SW 1271 (cell line): ENCODE data around the gene MEX3D.
"Not testable (repeated sequence)": the region's sequence is repeated elsewhere in the genome, so short reads cannot be mapped to it uniquely, and the experiment has no call there.

ENCODE experiments used
- DNase-seq, 2 experiments: peaks; one replicate each; lab custom pipeline; 2025; lab: John Stamatoyannopoulos, UW

Gene MEX3D

DNA sequence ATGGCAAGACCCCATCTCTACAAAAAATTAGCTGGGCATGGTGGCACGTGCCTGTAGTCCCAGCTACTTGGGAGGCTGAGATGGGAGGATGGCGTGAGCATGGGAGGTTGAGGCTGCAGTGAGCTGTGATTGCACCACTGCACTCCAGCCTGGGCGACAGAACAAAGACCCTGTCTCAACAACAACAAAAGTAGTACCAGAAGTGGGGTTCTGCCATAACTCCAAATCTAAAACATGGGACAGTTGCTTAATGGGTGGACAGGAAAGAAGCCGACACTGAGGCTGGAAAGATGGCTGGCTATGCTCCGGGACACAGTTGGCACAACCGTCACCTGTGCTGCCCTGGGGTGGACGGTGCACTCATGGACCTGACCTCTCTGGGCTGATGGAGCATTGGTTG, 32.4 kb downstream of the MEX3D start:
- not testable (repeated sequence) for DNase-seq

- DNase-seq: no peak
Measured at GRCh38 chr19:1534972-1535371, 33.2 kb downstream of the MEX3D start.

GRCh38 chr19:1533510-1534150, 34.5 kb downstream of the MEX3D start:
- no peak for DNase-seq

DNA sequence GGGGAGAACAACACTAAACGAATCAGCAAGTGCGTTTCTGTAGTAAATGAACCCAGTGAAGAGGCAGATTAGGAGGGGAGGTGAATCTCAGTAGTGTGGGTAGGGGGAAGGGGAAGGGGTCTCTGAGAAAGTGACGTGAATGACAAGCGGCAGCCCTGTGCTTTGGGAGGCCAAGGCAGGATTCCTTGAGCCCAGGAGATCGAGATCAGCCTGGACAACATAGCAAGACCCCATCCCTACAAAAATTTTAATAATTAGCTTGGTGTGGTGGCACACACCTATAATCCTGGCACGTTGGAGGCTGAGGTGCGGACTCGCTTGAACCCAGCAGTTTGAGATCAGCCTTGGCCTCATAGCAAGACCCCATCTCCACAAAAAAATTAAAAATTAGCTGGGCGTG, 36.1 kb downstream of the MEX3D start:
- DNase-seq: no peak

DNA sequence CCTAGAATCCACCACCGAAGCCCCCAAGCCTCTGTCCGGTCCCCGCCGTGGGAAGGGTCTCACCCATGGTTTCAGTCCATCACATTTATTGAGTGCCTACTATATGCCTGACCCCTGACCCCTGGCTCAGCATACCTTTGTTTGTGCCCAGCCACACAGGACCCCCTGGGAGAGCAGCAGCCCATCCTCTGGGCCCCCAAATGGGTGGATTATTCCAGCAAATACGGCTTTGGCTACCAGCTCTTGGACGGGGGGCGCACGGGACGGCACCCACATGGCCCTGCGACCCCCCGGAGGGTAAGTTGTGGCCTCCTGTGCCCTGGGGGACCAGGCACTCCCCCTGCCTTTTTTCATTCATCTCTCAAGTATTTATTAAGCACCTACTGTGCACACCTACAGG, 36.5 kb downstream of the MEX3D start:
- no peak for DNase-seq

DNA sequence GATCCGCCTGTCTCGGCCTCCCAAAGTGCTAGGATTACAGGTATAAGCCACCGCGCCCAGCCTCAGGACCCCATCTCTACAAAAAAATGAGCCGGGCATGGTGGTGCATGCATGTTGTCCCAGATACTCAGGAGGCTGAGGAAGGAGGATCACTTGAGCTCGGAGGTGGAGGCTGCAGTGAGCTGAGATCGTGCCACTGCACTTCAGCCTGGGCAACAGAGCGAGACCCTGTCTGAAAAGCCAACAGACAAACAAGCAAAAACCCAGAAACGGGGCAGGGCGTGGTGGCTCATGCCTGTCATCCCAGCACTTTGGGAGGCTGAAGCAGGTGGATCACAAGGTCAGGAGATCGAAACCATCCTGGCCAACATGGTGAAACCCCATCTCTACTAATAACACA, 37.3 kb downstream of the MEX3D start:
- not testable (repeated sequence) for DNase-seq

DNA sequence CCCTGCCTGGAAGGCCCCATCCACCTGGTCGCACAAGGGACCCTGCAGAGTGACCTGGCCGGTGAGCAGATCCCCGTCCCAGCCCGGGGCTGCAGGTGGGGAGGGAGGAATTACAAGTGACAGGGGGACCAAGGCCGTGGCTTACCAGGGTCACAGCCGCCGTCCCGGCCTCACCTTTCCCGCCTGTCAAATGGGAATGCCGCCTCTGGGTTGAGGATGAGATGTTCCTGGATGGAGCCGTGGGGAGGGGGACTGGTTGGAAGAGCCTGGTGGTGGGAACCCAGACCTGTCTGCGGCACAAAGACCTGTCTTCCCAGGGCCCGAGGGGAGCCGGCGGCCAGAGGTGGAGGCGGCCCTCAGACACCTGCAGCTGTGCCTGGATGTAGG, 38.7 kb downstream of the MEX3D start:
- DNase-seq: no peak

DNA sequence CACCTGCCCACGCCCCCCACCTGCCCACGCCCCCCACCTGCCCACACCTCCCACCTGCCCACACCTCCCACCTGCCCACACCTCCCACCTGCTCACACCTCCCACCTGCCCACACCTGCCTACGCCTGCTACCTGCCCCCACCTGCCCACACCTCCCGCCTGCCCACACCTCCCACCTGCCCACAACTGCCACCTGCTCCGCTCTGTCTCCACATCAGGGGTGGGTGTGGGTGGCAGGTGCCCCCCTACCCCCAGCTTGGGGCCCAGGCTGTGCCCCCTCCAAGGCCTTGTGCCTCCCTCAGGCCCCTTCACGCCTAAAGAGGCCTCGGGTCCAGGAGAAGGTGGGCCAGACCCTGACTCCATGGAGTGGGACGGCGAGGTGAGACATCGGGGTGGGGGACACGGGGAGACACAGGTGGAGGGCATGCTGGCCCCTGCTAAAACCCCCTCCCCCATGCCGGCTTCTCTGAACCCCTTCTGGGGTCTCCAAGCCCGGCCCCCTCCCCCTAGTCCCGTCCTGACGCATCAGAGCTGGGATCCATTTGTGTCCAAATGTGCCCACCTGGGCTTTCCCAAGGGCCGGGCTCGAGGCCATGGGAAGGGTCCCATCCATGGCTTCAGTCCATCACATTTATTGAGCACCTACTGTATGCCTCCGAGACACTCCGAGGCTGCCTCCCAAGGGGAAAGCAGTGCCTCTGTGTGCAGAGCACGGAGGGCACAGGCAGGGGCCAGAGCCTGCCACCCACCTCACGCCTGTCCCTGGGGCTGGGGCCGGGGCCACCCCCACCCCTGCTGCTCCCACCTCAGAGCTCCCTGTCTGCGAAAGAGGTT, 39.3 kb downstream of the MEX3D start:
- no peak for DNase-seq

DNA sequence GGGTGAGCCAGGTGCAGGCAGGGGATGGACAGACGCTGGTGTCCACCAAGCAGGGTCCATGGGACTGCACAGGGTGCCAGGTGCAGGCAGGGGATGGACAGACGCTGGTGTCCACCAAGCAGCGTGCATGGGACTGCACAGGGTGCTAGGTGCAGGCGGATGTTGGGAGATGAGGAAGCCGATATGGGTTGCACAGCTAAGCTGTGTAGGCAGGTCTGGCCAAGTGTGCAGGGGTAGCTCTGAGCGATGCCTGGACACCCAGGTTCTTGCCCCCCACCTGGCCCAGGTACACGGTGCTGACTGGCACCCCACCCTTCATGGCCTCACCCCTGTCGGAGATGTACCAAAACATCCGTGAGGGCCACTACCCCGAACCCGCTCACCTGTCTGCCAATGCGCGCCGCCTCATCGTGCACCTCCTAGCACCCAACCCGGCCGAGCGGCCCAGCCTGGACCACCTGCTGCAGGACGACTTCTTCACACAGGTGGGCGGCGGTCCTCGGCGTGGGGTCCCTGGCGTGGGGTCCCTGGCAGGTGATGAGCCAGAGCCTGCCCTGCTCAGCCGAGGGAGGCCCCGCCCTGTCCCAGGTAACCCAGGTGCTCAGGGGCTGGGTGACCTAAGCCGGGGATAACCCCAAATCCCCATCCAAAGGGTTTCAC, 40.3 kb downstream of the MEX3D start:
- DNase-seq: no peak

DNA sequence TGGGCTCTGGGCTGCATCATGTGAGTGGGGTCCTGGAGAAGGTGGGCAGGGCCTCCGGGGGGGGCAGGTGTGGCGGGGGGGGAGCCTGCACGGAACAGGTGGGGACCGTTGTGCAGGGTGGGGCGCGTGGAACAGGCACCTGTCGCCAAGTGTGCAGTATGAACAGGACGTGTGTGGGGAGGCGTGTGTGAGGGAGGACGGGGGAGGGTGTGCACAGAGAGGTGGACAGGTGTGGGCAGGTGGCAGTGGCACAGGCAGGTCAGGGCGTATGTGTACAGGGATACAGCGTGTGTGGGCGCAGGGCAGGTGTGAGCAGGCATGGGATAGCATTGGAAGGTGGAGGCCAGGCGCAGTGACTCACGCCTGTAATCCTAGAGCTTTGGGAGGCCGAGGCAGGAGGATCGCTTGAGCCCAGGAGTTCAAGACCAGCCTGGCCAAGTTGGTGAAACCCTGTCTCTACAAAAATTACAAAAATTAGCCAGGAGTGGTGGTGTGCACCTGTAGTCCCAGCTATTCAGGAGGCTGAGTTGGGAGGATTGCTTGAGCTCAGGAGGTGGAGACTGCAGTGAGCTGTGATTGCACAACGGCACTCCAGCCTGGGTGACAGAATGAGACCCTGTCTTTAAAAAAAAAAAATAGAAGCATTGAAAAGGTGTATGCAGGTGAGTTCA, 41.0 kb downstream of the MEX3D start:
- no peak for DNase-seq

DNA sequence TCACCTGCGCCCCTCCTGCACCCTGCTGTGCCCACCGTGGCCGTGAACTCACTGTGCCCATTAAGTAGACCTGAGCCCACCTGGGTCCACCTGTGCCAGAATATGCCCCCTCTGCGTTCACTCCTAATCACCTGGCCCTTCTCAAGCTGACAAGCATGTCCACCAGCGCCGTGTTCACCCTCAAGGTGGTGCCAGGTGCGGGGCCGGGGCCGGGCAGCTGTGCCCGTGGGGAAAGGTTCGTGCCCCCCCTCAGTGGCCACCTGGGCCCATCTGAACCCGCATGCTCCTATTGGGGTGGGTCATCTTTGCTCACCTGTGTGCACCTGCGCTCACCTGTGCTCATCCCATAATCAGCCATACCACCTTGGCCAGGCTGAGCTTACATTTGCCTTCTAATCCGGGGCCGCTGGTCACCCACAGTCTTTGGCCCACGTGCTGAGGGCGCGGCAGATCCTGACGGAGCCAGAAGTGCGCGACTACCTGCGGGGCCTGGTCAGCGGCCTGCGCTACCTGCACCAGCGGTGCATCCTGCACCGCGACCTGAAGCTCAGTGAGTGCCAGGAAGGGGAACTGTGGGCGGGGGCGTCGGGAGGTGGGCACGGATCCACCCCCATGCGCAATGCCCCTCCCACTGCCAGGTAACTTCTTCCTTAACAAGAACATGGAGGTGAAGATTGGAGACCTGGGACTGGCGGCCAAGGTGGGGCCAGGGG, 41.9 kb downstream of the MEX3D start:
- no peak for DNase-seq

- DNase-seq: no peak
Measured at GRCh38 chr19:1525343-1525742, 42.8 kb downstream of the MEX3D start.

- no peak for DNase-seq
Measured at GRCh38 chr19:1524972-1525325, 43.2 kb downstream of the MEX3D start.

- no peak for DNase-seq
Measured at GRCh38 chr19:1524287-1524971, 43.7 kb downstream of the MEX3D start.

- DNase-seq: no peak
Measured at GRCh38 chr19:1523412-1524286, 44.5 kb downstream of the MEX3D start, which contains the start of gene PLK5. Gene PLK5 (plus strand): TSS chr19:1524077. CDS start chr19:1526997, 2,920 bp downstream.

DNA sequence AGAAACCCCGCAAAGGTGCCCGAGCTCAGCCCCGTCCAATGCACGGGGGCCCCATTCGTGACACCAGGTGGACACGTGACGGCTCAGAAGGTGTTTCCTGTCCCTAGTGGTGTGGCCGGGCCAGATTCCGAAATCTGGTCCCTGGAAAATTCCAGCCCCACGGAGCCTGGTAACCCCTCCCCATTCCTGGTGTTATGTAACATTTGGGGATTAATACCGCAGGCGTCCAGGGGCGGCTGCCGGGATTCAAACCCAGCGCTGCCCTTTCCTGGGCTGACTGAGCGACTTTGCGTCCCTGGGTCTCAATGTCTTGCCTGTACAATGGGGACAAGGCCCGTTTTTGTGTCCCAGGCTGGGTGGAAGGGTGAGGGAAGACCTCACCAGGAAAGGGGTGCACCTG, 45.3 kb downstream of the MEX3D start:
- no peak for DNase-seq

DNA sequence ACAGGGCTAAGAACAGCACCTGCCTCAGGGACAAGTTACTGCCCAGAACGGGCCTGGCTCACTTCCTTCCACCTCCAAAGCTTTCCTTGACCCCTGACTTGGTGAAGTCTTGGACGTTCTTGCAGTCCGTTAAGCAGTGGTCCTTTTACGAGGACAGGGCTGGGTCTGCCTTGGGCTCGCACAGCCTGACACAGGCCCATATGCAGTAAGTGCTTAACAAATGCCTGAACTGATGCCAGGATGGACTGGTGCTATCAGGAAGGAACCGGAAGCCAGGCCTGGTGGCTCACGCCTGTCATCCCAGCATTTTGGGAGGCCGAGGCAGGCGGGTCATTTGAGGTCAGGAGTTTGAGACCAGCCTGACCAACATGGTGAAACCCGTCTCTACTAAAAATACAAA, 46.1 kb downstream of the MEX3D start:
- DNase-seq: no peak

DNA sequence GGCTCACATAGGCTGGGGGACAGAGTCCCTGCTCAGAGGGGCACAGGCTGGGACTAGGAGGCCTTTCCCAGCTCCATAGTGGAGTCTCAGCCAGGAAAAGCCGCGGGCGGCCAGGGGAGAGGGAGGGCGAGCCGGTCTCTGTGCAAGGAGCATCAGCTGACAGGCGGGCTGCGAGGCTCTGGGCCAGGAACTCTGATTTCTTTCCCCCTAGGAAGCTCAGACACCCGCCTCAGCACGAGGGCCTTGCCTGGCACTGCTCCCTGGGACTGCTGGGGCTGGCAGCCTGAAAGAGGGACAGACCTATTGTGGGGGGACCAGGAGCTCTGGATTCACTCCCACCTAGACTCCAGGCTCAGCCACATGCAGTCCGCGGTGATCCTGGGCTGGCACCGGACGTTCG, 46.5 kb downstream of the MEX3D start:
- DNase-seq: no peak

DNA sequence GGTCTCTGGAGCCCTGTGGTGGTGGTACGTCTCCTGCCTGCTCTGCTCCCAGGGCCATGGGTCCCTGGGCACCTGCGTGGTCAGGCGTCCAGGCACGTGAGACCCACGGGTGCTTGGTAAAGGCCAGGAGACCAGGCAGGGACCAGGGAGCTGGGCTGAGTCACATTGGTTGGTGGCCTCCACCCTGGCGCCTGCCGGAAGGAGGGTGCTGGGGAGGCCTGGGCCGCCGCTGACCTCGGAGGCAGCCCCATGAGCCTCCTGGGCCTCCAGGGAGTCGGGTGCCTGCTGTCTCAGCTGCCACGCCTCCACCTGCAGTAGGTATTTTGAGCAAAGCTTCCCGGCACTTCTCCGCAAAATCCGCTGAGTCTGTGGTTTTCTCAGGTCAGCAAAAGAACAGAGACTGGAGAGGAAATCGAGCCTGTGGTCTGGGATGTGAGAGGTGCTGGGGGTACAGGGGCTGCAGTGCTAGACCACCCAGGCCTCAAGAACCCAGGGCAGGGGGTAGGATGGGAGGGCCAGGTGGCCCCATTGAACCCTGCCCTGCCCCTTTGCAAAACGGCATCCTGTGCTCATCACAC, 47.8 kb downstream of the MEX3D start:
- no peak for DNase-seq

DNA sequence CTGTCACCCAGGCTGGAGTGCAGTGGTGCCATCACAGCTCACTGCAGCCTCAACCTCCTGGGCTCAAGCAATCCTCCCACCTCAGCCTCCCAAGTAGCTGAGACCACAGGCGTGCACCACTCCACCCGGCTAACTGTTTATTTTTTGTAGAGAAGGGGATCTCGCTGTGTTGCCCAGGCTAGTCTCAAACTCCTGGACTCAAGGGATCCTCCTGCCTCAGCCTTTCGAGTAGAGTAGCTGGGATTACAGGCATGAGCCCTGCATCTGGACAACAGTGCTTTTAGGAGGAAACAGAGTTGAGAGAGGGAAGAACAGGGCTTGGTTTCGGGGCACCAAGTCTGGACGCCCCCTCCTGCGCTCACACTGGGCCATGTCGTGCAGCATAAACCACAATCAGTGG, 48.3 kb downstream of the MEX3D start:
- DNase-seq: not testable (repeated sequence)
